Fibroblast of lung (primary cell): ENCODE results near the gene SAFB. TPM values are rescaled to one million over a fixed set of nuclear protein-coding genes. Genes with fewer than 3 reads are reported as not detected.
A peak's percentile ranks its signal among the peaks of the same experiment; 100 is the strongest.
"Not testable (repeated sequence)": the region's sequence is repeated elsewhere in the genome, so short reads cannot be mapped to it uniquely, and the experiment has no call there.

Source experiments
- DNase-seq, 2 donors: peaks; one replicate each; pipeline versions ENCODE4 v3.0.0 to v3.0.0-alpha.2; 2010; ENCODE audit warnings: low read depth in 2 of 2
- H2AFZ ChIP-seq: 2 replicates; pipeline ENCODE4 v1.5.1; 2012; ENCODE audit warnings: low read length, control low read depth, inconsistent platforms
- H3K27ac ChIP-seq: 2 replicates; pipeline ENCODE4 v1.5.1; 2011; ENCODE audit warnings: low read length, control low read depth; ENCODE audit not compliant: insufficient read depth
- H3K27me3 ChIP-seq: 2 replicates; pipeline ENCODE4 v1.5.1; 2011; ENCODE audit warnings: mild to moderate bottlenecking, low read length; ENCODE audit not compliant: control insufficient read depth, insufficient read depth
- H3K36me3 ChIP-seq: 2 replicates; pipeline ENCODE4 v1.5.1; 2011; ENCODE audit warnings: low read length; ENCODE audit not compliant: control insufficient read depth, insufficient read depth
- H3K4me1 ChIP-seq: 2 replicates; pipeline ENCODE4 v1.5.1; 2011; ENCODE audit warnings: low read length; ENCODE audit not compliant: control insufficient read depth, insufficient read depth; ENCODE audit errors: extremely low read depth
- H3K4me2 ChIP-seq: 2 replicates; pipeline ENCODE4 v1.5.1; 2011; ENCODE audit warnings: low read length, control low read depth; ENCODE audit not compliant: insufficient read depth; ENCODE audit errors: extremely low read depth
- H3K4me3 ChIP-seq, 4 experiments: fragments of 200-600 bp in 1 of 4; sonication (generic) in 1 of 4; replicated peaks in 1 of 4; 2 replicates each; pipeline ENCODE4 v1.5.1; 2011 to 2016; ENCODE audit warnings: low read length in 4 of 4, low read depth in 3 of 4, mild to moderate bottlenecking in 3 of 4, control low read depth in 2 of 4, inconsistent platforms in 1 of 4, mixed read lengths in 1 of 4; ENCODE audit not compliant: insufficient read depth in 1 of 4; ENCODE audit errors: control extremely low read depth in 1 of 4
- H3K79me2 ChIP-seq: 2 replicates; pipeline ENCODE4 v1.5.1; 2012; ENCODE audit warnings: mild to moderate bottlenecking, low read length, inconsistent platforms; ENCODE audit not compliant: control insufficient read depth, insufficient read depth
- H3K9ac ChIP-seq: 2 replicates; pipeline ENCODE4 v1.5.1; 2011; ENCODE audit warnings: mild to moderate bottlenecking, low read length, control low read depth; ENCODE audit not compliant: insufficient read depth
- H3K9me3 ChIP-seq: 2 replicates; pipeline ENCODE4 v1.5.1; 2012; ENCODE audit warnings: low read depth, low read length; ENCODE audit not compliant: control insufficient read depth, insufficient read depth
- H4K20me1 ChIP-seq: 2 replicates; pipeline ENCODE4 v1.5.1; 2011; ENCODE audit warnings: low read length; ENCODE audit not compliant: control insufficient read depth, insufficient read depth; ENCODE audit errors: extremely low read depth
- CTCF ChIP-seq, 2 donors: IDR thresholded peaks in 1 of 2; conservative IDR thresholded peaks in 1 of 2; 1 replicate in 1 of 2; 2 replicates in 1 of 2; pipeline ENCODE4 v1.5.1; 2011 to 2012; ENCODE audit warnings: low read length in 2 of 2, control low read depth in 1 of 2, inconsistent platforms in 1 of 2, low read depth in 1 of 2, mild to moderate bottlenecking in 1 of 2
- EZH2 ChIP-seq: IDR thresholded peaks from 2 replicates; pipeline ENCODE4 v1.5.1; 2012; ENCODE audit warnings: low read length, control low read depth, mild to moderate bottlenecking; ENCODE audit errors: missing control alignments
- polyA plus RNA-seq, 2 donors: library from polyadenylated mRNA; depleted of rRNA in 1 of 2; stranded (reverse) in 1 of 2; unstranded in 1 of 2; fragments of >200 nt; gene quantifications; 2 replicates each; pipeline ENCODE4 v1.2.1, GENCODE V29; 2011 to 2012; ENCODE audit warnings: missing spikeins in 1 of 2
- total RNA-seq: library from RNA; depleted of rRNA; stranded (reverse); fragments of >200 nt; gene quantifications from 2 replicates; pipeline ENCODE4 v1.2.1, GENCODE V29; 2014

The SAFB gene
- total and polyA plus RNA-seq, 2 donors (not counting 1 experiment from before 2014, with no cell fraction given): 28.0 to 51.0 TPM

GRCh38 chr19:5686326-5686646 lies 63.4 kb downstream of the SAFB start:
- no peak overlapping the region for H2AFZ ChIP-seq
- no peak for DNase-seq
- no peaks in the 10 kb centered on the region for H3K9me3 ChIP-seq
- TF ChIP-seq EZH2: no peak
- peak overlapping the region; percentile 59 for H3K4me2 ChIP-seq
- H3K79me2 ChIP-seq: peaks cover 12% of the 10 kb centered on the region
- no peak overlapping the region for H3K27ac ChIP-seq
- H3K9ac ChIP-seq: no peak overlapping the region
- H3K36me3 ChIP-seq: peaks cover 2% of the 10 kb centered on the region
- H3K4me3 ChIP-seq: peak overlapping the region in 2 of 4 experiments; percentile 42 to 62
- H4K20me1 ChIP-seq: no peaks in the 10 kb centered on the region
- H3K4me1 ChIP-seq: no peaks in the 10 kb centered on the region
- peaks cover 3% of the 10 kb centered on the region for H3K27me3 ChIP-seq

GRCh38 chr19:5686647-5687359 lies 63.9 kb downstream of the SAFB start:
- no peak overlapping the region for H3K9ac ChIP-seq
- H3K27ac ChIP-seq: peak overlapping the region; percentile 45
- TF ChIP-seq EZH2 (no peak), CTCF (conservative IDR thresholded peaks at IDR 0.05 in 1 of 2, IDR thresholded peaks at IDR 0.05 in 1 of 2; ENCODE audit: low read depth in 1 of 2, low read length in 2 of 2) (peak; percentile 72 to 79)
- peak overlapping the region; percentile 42 to 63 (median 56) for H3K4me3 ChIP-seq
- peaks cover 17% of the 10 kb centered on the region for H3K79me2 ChIP-seq
- peak; percentile 74 to 92 for DNase-seq
- peaks cover 6% of the 10 kb centered on the region for H3K36me3 ChIP-seq
- peaks cover 3% of the 10 kb centered on the region for H3K27me3 ChIP-seq
- H3K9me3 ChIP-seq: no peaks in the 10 kb centered on the region
- H4K20me1 ChIP-seq: no peaks in the 10 kb centered on the region
- H2AFZ ChIP-seq: peak overlapping the region; percentile 68
- H3K4me1 ChIP-seq: no peaks in the 10 kb centered on the region
- peak overlapping the region; percentile 59 for H3K4me2 ChIP-seq

- no peak for TF ChIP-seq CTCF (conservative IDR thresholded peaks at IDR 0.05 in 1 of 2, IDR thresholded peaks at IDR 0.05 in 1 of 2; ENCODE audit: low read depth in 1 of 2, low read length in 2 of 2)
- TF ChIP-seq EZH2: no peak
- Histone ChIP-seq H3K4me1 (peaks cover 2% of the 10 kb centered on the region), H3K9me3 (no peaks in the 10 kb centered on the region), H3K4me2 (no peak overlapping the region), H2AFZ (peak overlapping the region; percentile 68), H3K36me3 (peaks cover 12% of the 10 kb centered on the region), H3K9ac (no peak overlapping the region), H3K4me3 (peak overlapping the region in 2 of 4 experiments; percentile 19 to 62), H3K79me2 (peaks cover 25% of the 10 kb centered on the region), H3K27ac (no peak overlapping the region), H3K27me3 (no peaks in the 10 kb centered on the region), H4K20me1 (no peaks in the 10 kb centered on the region)
- no peak for DNase-seq
Measured at GRCh38 chr19:5687360-5688198, 64.7 kb downstream of the SAFB start.

- H2AFZ ChIP-seq, H3K4me3 ChIP-seq, H3K9me3 ChIP-seq, H3K27me3 ChIP-seq, H4K20me1 ChIP-seq, H3K27ac ChIP-seq, H3K4me1 ChIP-seq, H3K9ac ChIP-seq, H3K4me2 ChIP-seq, DNase-seq: not testable (repeated sequence)
- Histone ChIP-seq H3K79me2 (peaks cover 33% of the 10 kb centered on the region), H3K36me3 (peaks cover 20% of the 10 kb centered on the region)
Measured at GRCh38 chr19:5688262-5688881, 65.5 kb downstream of the SAFB start.
